IMR-90 (cell line): Measurements from ENCODE around the gene YY1AP1. TPM values are rescaled to one million over a fixed set of nuclear protein-coding genes. Genes with fewer than 3 reads are reported as not detected.
"Not testable (repeated sequence)": the region's sequence is repeated elsewhere in the genome, so short reads cannot be mapped to it uniquely, and the experiment has no call there.

Experiments
- ATAC-seq: fragments of 200-7000 bp; cut with Tn5 transposase; 2 replicates; pipeline ENCODE4 v1.9.1; 2020; ENCODE audit warnings: low read depth, mild to moderate bottlenecking, moderate library complexity
- BruUV-seq: library from RNA; stranded (reverse); fragments of 400-500 nt; replicated peaks from 2 replicates; lab custom pipeline; 2021; lab: Mats Ljungman, UMichigan
- CTCF ChIA-PET: fragments of 300-600 bp; formaldehyde crosslinking; extraction: SDS; loops from one replicate; lab custom pipeline; 2021; ENCODE audit warnings: antibody characterized with exemption; lab: Yijun Ruan, JAX
- POLR2A ChIA-PET: fragments of 300-600 bp; sonication (Branson Sonifier 250); formaldehyde crosslinking; loops from one replicate; lab custom pipeline; 2022; ENCODE audit warnings: antibody characterized with exemption; ENCODE audit not compliant: unreplicated experiment; lab: Charles Lee
- DNase-seq: peaks from one replicate; pipeline ENCODE4 v3.0.0; 2013
- H2AFZ ChIP-seq: replicated peaks from 2 replicates; pipeline ENCODE3; 2013; ENCODE audit warnings: low read length, mild to moderate bottlenecking; ENCODE audit not compliant: poor library complexity
- H2AK5ac ChIP-seq: 2 replicates; pipeline ENCODE4 v1.6.1; 2013; ENCODE audit warnings: low read depth, low read length, inconsistent platforms
- H2AK9ac ChIP-seq: replicated peaks from 2 replicates; pipeline ENCODE3; 2013; ENCODE audit warnings: mild to moderate bottlenecking, low read depth, low read length, moderate library complexity; ENCODE audit not compliant: poor library complexity
- H2BK120ac ChIP-seq: 2 replicates; pipeline ENCODE4 v1.6.1; 2013; ENCODE audit warnings: low read depth, low read length, inconsistent platforms
- H2BK15ac ChIP-seq: 3 replicates; pipeline ENCODE4 v1.6.1; 2013; ENCODE audit warnings: low read depth, low read length, inconsistent platforms
- H2BK20ac ChIP-seq: 2 replicates; pipeline ENCODE4 v1.6.1; 2013; ENCODE audit warnings: low read depth, mild to moderate bottlenecking, inconsistent platforms, low read length, moderate library complexity
- H2BK5ac ChIP-seq: 2 replicates; pipeline ENCODE4 v1.6.1; 2013; ENCODE audit warnings: mild to moderate bottlenecking, low read depth, low read length, inconsistent platforms; ENCODE audit not compliant: poor library complexity, severe bottlenecking
- H3K14ac ChIP-seq: replicated peaks from 2 replicates; pipeline ENCODE4 v1.6.1; 2013; ENCODE audit warnings: low read depth, low read length, inconsistent platforms
- H3K18ac ChIP-seq: 2 replicates; pipeline ENCODE4 v1.6.1; 2013; ENCODE audit warnings: low read depth, low read length, control low read depth
- H3K23ac ChIP-seq: 2 replicates; pipeline ENCODE4 v1.6.1; 2013; ENCODE audit warnings: low read depth, low read length, inconsistent platforms
- H3K27ac ChIP-seq: 2 replicates; pipeline ENCODE4 v1.5.1; 2013; ENCODE audit warnings: mild to moderate bottlenecking, control low read depth, low read length; ENCODE audit not compliant: insufficient read depth
- H3K27me3 ChIP-seq: 2 replicates; pipeline ENCODE4 v1.6.1; 2013; ENCODE audit warnings: low read length; ENCODE audit not compliant: control insufficient read depth, insufficient read depth
- H3K36me3 ChIP-seq: 2 replicates; pipeline ENCODE4 v1.6.1; 2013; ENCODE audit warnings: low read length, mixed read lengths; ENCODE audit not compliant: control insufficient read depth, insufficient read depth
- H3K4ac ChIP-seq: 2 replicates; pipeline ENCODE4 v1.6.1; 2013; ENCODE audit warnings: low read depth, low read length, inconsistent platforms
- H3K4me1 ChIP-seq: 2 replicates; pipeline ENCODE4 v1.6.1; 2013; ENCODE audit warnings: low read length, mixed read lengths; ENCODE audit not compliant: control insufficient read depth, insufficient read depth
- H3K4me2 ChIP-seq: 2 replicates; pipeline ENCODE4 v1.6.1; 2013; ENCODE audit warnings: low read depth, mild to moderate bottlenecking, control low read depth, low read length, moderate library complexity
- H3K4me3 ChIP-seq: 2 replicates; pipeline ENCODE4 v1.5.1; 2013; ENCODE audit warnings: low read depth, mild to moderate bottlenecking, control low read depth, low read length, moderate library complexity; ENCODE audit not compliant: insufficient read depth
- H3K56ac ChIP-seq: 2 replicates; pipeline ENCODE4 v1.6.1; 2013; ENCODE audit warnings: low read length, inconsistent platforms; ENCODE audit not compliant: insufficient read depth; ENCODE audit errors: extremely low read depth
- H3K79me1 ChIP-seq, 2 experiments: 2 replicates each; pipeline ENCODE4 v1.6.1; 2013; ENCODE audit warnings: low read length in 2 of 2, inconsistent platforms in 1 of 2, low read depth in 1 of 2
- H3K9ac ChIP-seq: 2 replicates; pipeline ENCODE4 v1.6.1; 2013; ENCODE audit warnings: low read depth, low read length, control low read depth
- H3K9me1 ChIP-seq: 2 replicates; pipeline ENCODE4 v1.6.1; 2013; ENCODE audit warnings: low read length, inconsistent platforms; ENCODE audit not compliant: insufficient read depth
- H3K9me3 ChIP-seq: 2 replicates; pipeline ENCODE4 v1.6.1; 2013; ENCODE audit warnings: low read length; ENCODE audit not compliant: control insufficient read depth, insufficient read depth
- H4K20me1 ChIP-seq: 2 replicates; pipeline ENCODE4 v1.6.1; 2013; ENCODE audit warnings: low read length, inconsistent platforms; ENCODE audit not compliant: insufficient read depth
- H4K5ac ChIP-seq: 2 replicates; pipeline ENCODE4 v1.6.1; 2013; ENCODE audit warnings: mild to moderate bottlenecking, low read depth, low read length, control low read depth
- H4K8ac ChIP-seq, 2 experiments: 2 replicates each; pipeline ENCODE4 v1.6.1; 2013; ENCODE audit warnings: low read depth in 2 of 2, low read length in 2 of 2, control low read depth in 1 of 2, inconsistent platforms in 1 of 2
- H4K91ac ChIP-seq: 2 replicates; pipeline ENCODE4 v1.6.1; 2013; ENCODE audit warnings: low read depth, low read length, inconsistent platforms; ENCODE audit not compliant: insufficient read depth
- ELK1 ChIP-seq: fragments of 150-350 bp; IDR thresholded peaks from 2 replicates; pipeline ENCODE4 v1.6.1; 2016; ENCODE audit warnings: low read depth, mild to moderate bottlenecking, low read length, moderate library complexity, borderline replicate concordance
- WGBS, 2 experiments: methylation state at CpG; one replicate each; pipeline versions ENCODE4 v1.1.5 to v1.1.7; 2013; ENCODE audit warnings: missing lambda C conversion rate in 2 of 2; ENCODE audit not compliant: insufficient read length in 1 of 2; ENCODE audit errors: extremely low coverage in 2 of 2; 5-methylcytosine and 5-hydroxymethylcytosine counted together
- dilution Hi-C: fragments of 300-500 bp; cut with HindIII; formaldehyde crosslinking; loops from one replicate; pipeline ENCODE4 v1.14.3; 2018; ENCODE audit warnings: low sequenced_read_pairs; ENCODE audit not compliant: unreplicated experiment
- in situ Hi-C: fragments of 300-500 bp; cut with MboI; formaldehyde crosslinking; loops from 3 replicates; pipeline ENCODE4 v1.14.3; 2019; ENCODE audit warnings: low sequenced_read_pairs, inconsistent platforms, mixed read lengths
- intact Hi-C: fragments of 100-400 bp; cut with micrococcal nuclease; formaldehyde crosslinking; loops from 2 replicates; pipeline ENCODE4 v1.10.0; 2022
- polyA plus RNA-seq, 3 experiments: library from polyadenylated mRNA; depleted of rRNA; stranded (reverse); fragments of >200 nt; gene quantifications; 2 replicates each; pipeline ENCODE4 v1.2.3, GENCODE V29; 2012; ENCODE audit warnings: low replicate concordance in 1 of 3
- total RNA-seq: library from RNA; depleted of rRNA; stranded (reverse); fragments of >200 nt; gene quantifications from 2 replicates; pipeline ENCODE4 v1.2.3, GENCODE V29; 2012

The YY1AP1 gene
- total and polyA plus RNA-seq, 2 of the 4 experiments (the other 2 are of a cell fraction), result 31.5 to 52.6 TPM

GRCh38 chr1:155669233-155670162, 19.1 kb downstream of the YY1AP1 start (continued):
- TF ChIP-seq ELK1, result no peak

DNA sequence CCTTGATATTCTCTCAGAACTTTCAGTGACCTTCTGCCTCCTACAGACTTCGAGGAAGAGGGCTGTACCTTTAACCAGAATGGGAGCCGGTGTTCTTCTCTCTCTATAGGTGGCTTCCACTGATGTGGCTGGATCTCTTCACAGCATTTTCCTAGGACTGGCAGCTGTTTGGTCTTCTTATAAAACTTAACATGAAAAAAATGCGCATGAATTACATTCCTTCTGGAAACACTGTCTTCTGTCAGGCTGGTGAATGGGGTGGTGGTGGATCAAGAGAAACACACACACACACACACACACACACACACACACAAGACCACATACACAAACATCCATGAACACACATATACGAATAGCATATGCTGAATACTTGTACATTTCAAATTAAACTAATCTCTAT, 27.3 kb downstream of the YY1AP1 start:
- H3K4me2 ChIP-seq, H3K14ac ChIP-seq, CTCF ChIA-PET, H2AFZ ChIP-seq, H3K27me3 ChIP-seq, H4K5ac ChIP-seq, H3K9ac ChIP-seq, H3K56ac ChIP-seq, H3K79me1 ChIP-seq, in situ Hi-C loops, BruUV-seq, H4K91ac ChIP-seq, H4K20me1 ChIP-seq, H3K9me3 ChIP-seq, H2AK5ac ChIP-seq, POLR2A ChIA-PET, H2BK120ac ChIP-seq, DNase-seq, H3K4ac ChIP-seq, ATAC-seq, H3K23ac ChIP-seq, H3K4me1 ChIP-seq, H2BK15ac ChIP-seq, H2BK20ac ChIP-seq, H2BK5ac ChIP-seq, H3K4me3 ChIP-seq, dilution Hi-C loops, H3K27ac ChIP-seq, H3K9me1 ChIP-seq, H2AK9ac ChIP-seq, H4K8ac ChIP-seq, H3K18ac ChIP-seq: not testable (repeated sequence)
- WGBS, 2 experiments, result no CpG with 5 or more reads among the region's 4 CpGs
- intact Hi-C loops, result loop anchor here (10.0 kb wide), 1 partner anchor 306 kb away; no protein-coding TSS in a partner anchor
- peaks cover 60% of the 10 kb centered on the region for H3K36me3 ChIP-seq
